GM19395 (cell line): ENCODE measurements around the gene TMEM272.

Experiments
- ATAC-seq: cut with Tn5 transposase; IDR thresholded peaks from one replicate; pipeline ENCODE4 v1.9.1; 2021; ENCODE audit warnings: mild to moderate bottlenecking, moderate library complexity; ENCODE audit not compliant: unreplicated experiment

Gene TMEM272

GRCh38 chr13:51783428-51784094 is 61.4 kb downstream of the TMEM272 start:
- no peak for ATAC-seq

DNA sequence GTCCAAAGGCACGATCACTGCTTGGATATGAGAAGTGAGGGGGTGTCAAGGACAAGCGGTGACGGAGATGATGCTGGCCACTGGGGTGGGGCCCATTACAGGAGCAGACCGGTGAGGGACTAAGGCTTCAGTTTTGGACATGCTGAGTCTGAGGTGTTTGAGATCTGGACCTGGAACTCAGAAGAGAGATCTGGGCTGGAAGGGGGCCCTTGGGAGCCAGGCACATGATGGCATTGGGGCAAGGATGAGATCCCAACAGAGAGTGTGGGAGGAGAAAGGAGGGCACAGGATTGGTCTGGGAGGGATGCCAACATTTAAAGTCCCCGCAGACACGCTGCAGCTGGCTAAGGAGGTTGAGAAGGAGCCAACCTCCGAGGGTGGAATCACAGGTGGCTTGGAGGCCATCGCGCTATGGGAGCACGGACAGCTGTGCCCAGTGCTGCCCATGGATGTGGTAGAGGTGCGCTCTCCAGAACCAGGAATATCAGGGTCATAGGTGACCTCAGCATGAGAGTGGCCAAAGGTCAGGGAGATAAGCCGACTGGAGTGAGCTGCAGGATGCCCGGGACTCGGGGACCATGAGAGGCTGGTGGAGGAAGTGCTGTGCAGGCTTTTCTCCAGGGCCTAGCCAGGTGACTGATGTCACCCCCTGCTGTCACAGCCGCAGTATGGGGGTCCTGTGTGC is 62.8 kb downstream of the TMEM272 start:
- ATAC-seq = no peak

- ATAC-seq = no peak
These were observed 63.5 kb downstream of the TMEM272 start for GRCh38 chr13:51781246-51782022.

GRCh38 chr13:51780099-51780498 is 64.9 kb downstream of the TMEM272 start:
- ATAC-seq = no peak

GRCh38 chr13:51778392-51778791 is 66.6 kb downstream of the TMEM272 start:
- no peak for ATAC-seq

DNA sequence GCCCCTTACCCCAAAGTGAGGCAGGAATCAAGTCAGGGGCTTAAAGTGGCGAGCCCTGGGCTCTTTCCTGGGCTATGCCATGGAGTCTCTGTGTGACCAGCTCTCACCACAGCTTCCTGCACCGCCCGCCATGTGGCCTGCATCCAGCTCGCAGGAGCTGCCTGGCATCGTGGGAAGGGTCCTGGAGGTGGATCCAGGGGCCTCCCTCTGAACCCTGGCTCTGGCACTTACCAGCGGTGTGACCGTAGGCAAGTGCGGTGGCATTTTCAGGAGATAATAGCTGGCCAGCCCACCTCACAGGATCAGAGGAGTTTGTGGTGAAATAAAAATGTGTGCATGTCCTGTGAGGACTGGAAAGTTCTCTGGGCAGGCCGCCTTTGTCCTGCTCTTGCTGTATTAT is 67.1 kb downstream of the TMEM272 start:
- no peak for ATAC-seq

- ATAC-seq = no peak
These were observed 68.8 kb downstream of the TMEM272 start for GRCh38 chr13:51776179-51776578.

DNA sequence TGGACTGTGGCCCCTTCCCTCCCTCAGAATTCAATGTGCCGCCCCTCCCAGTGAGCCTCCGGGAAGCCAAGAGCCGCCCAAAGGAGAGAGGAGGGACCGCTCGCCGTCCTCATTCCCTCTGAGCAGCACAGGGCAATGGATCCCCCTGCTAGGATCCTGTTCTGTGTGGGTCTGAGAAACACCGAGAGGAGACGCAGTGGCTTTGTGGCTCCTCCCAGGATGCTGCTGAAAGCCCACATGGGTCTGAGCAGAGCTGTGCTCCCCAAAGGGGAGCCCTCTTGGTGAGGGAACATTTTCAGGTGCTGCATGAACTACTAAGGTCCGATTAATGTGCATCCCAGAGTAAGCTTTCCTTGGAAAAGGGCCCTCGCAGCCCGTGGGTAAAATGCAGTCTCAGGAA is 71.5 kb downstream of the TMEM272 start:
- ATAC-seq = no peak

GRCh38 chr13:51772781-51773180 is 72.2 kb downstream of the TMEM272 start:
- no peak for ATAC-seq

- ATAC-seq = no peak
These were observed 72.9 kb downstream of the TMEM272 start for GRCh38 chr13:51772105-51772455.

DNA sequence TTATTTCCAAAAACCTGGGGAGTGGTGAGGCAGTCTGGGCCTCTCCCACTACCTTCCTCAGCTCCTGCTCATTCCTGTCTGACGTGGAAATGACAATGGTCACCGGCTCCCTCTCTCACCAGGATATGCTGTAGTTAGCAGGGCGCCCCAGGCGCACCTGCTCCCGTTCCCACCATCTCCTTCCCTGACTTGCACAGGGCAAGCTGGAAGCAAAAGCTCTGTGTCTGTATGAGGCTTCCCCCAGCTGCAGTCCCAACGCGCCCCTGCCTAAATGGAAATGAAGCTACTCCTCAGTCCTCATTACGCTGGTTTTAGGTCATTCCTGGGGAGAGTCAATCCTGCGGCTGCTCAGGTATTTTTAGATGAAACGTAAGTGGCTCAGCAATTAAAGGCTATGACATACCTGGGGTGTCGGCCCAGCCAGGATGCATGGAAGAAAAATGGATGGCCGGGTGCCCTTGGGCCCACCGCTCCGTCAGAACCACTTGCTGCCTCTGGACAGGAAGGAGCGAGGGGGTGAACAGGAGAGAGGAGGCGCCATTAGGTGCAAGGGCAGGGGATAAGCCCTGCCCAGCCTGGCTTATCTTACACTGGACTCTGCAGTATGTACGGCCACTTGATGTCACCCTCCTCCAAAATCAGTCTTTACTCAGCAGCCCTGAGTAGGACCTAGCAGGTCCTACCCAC is 73.4 kb downstream of the TMEM272 start:
- no peak for ATAC-seq

DNA sequence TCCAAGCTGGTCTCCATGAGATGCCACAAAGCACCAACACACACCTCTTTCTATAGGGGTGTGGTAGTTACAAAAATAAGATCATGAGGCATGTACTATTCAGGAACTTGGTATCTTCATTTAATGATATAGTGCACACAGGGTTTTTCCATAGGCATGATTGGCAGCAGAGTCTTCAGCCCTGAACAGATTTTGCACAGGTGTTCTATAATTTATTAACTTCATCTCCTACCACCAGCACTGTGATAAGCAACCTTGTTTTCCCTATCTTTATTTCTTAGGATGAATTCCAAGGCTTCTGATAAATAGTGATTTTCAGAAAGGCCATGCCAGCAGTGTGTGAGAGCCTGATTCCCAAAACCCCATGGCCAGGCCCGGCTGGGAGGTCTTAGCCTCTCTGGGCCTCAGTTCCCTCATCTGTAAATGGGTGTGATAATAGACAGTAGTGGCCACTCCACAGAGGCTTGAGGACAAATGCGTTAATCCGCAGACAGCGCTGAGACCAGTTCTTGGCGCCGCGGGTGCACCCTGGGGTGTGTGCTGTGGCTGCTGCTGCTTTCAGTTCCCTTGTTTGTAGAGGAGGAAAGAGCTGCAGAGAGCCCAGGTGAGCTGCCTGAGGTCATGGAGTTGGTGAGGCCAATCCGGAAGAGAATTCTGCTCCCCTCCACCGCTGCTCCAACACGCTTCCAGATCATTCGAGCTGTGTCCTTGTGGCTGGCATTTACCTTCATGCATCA is 74.1 kb downstream of the TMEM272 start:
- ATAC-seq = peak; percentile 50

GRCh38 chr13:51770160-51770559 is 74.8 kb downstream of the TMEM272 start:
- no peak for ATAC-seq

DNA sequence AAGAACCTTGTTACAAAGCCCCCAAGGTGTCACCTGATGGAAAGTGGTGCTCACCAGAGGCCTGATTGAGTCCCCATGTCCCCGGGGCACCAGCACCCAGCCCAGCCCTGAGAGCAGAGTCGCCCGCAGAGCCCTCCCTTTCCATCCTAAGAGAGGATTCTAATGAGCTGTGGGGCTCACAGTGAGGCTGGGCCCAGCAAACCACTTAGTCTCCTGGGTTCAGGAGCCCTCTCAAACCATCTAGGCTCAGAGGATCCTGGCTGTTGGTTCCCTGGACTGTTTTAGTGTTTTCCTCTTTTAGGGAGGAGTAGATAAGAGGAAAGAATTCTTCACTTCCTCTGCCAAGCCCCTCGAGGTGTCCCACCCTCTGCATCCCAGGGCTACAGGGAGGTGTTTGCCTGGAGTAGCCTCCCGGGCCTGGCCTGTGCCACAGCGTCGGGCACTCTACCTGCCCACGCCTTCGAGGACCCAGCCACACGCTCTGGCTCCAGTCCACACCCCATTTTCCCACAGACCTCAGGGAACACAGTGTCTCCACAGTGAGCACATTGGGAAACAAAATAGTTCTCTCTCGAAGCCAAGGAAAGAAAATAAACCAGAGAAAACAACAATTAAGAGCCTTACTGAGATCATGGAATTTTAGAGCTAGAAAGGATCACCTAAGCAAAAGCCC is 75.4 kb downstream of the TMEM272 start:
- ATAC-seq = no peak

- ATAC-seq = no peak
These were observed 76.0 kb downstream of the TMEM272 start for GRCh38 chr13:51768976-51769375.

DNA sequence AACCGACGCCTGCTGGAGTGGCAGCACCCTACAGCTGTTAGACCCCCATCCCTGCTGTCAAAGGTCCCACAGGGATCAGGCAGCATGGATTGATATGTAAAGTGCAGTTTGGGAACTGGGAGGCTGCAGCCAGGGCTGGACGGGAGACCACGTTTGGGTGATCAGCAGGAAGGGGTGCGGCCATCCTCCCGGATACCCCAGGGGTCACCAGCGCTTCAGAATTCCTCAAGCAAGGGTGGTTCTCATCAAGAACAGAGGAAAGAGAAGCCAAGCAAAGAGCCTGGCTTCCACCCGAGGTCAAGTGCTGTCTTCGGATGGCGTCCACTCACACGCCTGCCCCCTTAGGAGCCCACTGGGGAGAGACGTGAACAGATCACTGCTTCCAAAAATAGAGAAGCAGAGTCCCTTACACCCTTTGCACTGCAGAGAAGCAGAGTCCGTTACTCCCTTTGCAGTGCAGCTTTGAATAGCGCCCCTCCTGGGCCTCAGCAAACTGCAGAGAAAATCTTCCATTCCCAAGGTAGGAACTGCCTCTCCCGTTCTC is 76.5 kb downstream of the TMEM272 start:
- no peak for ATAC-seq

DNA sequence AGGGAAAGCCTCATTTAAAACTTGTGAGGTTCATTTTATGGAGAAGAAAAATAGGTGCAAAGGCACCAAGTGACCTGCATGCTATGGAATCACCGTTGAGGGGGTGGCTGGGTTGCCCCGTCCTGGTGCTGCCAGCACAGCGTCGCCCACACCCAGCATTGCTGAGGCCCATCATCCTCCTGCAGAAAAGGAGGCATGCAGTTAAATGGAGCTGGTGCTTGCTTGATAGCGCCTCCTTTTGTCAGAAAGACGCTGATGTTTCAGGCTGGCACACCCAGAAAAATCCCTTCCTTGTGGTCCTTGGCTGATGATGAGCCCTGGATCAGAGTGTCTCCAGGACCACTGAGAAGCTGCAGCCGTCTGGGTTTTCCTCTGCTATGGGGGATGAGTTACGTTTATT is 77.9 kb downstream of the TMEM272 start:
- ATAC-seq = no peak

- ATAC-seq = no peak
These were observed 79.8 kb downstream of the TMEM272 start for GRCh38 chr13:51765142-51765515.

DNA sequence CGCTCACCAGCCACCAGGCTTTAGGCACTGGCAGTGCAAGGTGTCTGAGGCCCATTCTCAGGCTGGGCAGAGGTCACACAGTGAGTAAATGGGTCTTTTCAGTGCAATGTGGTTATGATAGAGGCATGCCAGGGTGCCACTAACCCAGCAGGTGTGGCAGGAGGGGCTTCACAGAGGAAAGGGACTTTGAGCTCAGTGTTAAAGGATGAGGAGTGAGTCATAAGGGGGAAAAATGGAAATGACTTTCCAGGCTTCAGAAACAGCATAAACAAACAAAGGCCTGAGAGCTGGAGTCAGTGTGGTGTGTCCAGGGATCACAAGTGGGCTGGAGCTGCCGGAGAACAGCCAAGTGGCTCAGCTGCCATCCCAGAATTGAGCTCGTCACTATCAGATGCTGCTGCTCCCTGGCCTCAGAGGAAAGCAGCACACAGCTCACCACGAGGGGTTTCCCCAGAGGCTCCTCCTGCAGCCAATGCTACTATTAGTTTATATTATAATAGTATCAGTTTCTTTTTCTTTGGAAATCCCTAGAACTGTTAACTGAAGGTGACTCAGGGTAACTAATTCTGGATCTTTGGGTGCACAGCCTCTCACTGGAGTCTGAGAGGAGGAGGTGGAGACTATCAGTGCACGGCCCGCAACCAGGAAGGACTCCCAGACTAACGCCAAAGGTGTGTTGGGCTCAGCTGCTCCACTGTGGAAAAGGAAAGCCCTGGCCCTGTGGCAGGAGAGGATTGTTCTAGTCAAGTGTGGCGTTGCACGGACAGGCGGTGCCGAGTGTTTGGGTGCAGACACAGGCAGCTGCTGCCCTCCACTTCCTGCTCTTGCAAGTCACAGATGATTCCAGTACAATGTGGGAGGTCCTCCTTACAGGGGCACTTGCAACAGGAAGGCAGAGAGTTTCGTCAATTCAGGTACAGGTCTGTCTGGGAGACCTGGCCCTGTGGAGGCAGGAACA is 80.5 kb downstream of the TMEM272 start:
- ATAC-seq = peak; percentile 85
